GM12872 (cell line): ENCODE measurements around the gene CDKN2AIPNL.

Experiments used
- TF ChIP-seq, protein P1 (sequence below): IDR thresholded peaks from 3 replicates; pipeline ENCODE4 v1.5.1; 2011; ENCODE audit warnings: low read depth, mild to moderate bottlenecking, low read length, moderate library complexity; ENCODE audit not compliant: insufficient read depth

CDKN2AIPNL gene

DNA sequence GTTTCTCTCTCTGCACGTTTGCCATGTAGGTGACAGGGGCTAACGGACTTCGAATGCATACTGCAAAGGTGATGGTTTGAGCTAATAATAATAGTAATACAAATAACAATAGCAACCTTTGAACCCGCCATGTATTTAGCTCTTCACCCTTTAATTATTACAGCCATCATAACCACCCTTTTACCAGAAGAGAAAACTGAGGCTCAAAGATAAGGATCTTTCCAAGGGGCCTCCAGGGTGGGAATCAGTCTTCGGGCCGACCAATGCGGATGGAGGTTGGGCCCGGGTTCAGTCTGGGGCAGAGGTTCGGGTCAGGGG is 494 bp downstream of the CDKN2AIPNL start:
- TF ChIP-seq, protein P1, sequence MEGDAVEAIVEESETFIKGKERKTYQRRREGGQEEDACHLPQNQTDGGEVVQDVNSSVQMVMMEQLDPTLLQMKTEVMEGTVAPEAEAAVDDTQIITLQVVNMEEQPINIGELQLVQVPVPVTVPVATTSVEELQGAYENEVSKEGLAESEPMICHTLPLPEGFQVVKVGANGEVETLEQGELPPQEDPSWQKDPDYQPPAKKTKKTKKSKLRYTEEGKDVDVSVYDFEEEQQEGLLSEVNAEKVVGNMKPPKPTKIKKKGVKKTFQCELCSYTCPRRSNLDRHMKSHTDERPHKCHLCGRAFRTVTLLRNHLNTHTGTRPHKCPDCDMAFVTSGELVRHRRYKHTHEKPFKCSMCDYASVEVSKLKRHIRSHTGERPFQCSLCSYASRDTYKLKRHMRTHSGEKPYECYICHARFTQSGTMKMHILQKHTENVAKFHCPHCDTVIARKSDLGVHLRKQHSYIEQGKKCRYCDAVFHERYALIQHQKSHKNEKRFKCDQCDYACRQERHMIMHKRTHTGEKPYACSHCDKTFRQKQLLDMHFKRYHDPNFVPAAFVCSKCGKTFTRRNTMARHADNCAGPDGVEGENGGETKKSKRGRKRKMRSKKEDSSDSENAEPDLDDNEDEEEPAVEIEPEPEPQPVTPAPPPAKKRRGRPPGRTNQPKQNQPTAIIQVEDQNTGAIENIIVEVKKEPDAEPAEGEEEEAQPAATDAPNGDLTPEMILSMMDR = no peak

DNA sequence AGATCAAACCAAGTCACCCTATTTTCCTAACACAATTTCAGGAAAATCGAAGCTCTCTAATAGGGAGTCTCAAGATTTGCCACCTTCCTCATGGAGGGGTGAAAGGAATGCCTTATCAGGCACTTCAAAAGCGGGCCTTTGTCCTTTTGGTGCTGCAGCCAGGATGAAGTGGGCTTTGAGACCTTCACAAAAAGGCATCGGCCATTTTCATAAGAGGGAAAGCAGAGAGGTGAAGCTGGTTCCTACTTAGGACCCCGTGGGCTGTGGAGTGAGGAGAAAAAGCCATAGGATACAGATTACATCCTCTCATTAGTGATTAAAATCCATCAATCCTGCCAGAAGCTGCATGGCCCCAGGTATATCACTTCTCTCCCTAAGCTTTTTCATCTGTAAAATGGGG is 859 bp downstream of the CDKN2AIPNL start:
- TF ChIP-seq, protein P1 = no peak

DNA sequence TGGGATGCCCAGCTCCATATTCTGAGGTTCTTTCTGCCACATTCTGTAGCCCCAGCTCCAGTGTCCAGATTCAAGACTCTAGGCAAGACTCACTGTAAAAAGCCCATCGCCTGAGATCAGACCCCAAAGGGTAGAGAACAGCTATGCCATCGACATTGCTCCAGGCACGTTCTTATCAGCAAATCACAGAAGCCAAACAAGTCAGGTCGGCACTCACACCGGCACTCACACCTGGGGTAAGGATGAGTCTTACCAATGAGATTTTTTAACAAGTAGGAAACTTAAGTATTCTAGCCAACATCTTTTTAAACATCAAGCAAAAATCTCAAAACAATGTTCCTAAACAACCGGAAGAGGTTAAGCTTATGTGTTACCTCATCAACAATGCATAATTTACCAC is 2.4 kb downstream of the CDKN2AIPNL start:
- TF ChIP-seq, protein P1 = no peak

DNA sequence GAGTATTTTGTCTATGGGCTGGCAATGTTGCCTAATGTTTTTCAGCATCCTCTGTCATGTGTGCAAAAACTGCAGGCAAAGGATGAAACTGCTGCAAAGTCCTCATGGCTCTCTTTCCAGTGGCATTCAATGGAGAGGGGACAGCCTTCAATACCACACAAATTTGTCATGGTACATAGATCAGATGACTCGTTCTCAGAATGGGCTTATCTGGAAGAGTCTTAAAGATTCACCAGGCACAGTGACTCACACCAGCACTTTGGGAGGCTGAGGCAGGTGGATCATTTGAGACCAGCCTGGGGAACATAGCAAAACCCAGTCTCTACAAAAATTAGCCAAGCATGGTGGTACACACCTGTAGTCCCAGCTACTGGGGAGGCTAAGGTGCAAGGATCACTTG is 5.3 kb downstream of the CDKN2AIPNL start:
- TF ChIP-seq, protein P1 = no peak

DNA sequence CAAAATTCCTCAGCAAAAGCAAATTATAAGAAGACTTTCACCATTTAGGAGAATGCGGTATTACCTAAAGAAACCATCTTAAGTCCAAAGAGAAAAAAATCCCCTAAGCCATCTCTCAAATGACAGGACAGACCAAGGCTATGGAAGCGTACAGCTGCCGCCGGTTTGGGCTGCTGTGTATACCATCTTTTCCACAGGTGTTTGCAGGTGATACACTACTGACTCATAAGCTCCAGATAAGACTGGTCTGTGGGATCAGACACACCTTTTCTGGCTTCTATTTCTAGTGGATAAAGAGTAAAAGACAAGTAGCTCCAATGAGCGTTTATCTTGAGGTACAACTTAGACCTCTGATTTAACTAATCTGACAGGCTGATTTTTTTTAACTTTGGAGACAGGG is 7.7 kb downstream of the CDKN2AIPNL start:
- TF ChIP-seq, protein P1 = no peak

DNA sequence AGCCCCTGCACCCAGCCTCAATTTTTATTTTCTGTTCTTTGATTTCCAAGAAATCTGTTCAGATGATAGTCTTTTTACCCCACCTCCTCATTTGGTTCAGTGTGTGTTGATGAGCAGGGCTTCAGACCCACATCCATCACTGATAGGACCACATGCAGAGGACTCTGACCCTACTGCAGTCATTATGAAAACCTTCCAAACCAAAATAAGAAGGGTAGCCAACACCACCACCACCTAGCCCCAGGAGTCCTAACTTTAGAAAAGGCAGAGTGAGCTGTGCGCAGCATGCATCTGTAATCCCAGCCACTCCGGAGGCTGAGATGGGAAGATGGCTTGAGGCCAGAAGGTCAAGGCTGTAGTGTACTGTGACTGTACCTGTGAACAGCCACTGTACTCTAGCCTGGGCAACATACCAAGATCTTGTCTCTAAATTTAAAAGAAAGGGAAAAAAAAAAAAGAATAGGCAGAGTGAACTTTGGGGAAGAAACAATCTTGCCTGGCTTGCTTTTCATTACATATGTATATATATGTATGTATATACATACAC is 13.0 kb downstream of the CDKN2AIPNL start:
- TF ChIP-seq, protein P1 = no peak

DNA sequence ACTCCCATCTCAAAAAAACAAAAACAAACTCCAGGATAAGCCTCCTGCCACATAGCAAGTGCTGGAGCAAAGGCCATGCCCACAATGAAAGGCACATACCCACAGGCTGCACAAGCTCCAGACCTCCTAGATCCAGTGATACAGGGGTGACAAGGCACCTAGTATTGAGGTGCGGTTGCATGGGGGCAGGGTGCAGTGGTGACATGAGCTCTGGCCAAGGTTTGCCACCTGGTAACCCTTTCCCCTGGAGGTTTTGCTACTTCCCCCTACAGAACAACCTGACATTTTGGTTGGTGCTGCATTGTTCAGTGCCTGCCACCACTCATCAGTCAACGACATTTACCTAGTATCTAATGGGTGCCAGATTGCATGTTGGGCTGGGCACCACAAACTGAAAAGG is 14.5 kb downstream of the CDKN2AIPNL start:
- TF ChIP-seq, protein P1 = no peak

DNA sequence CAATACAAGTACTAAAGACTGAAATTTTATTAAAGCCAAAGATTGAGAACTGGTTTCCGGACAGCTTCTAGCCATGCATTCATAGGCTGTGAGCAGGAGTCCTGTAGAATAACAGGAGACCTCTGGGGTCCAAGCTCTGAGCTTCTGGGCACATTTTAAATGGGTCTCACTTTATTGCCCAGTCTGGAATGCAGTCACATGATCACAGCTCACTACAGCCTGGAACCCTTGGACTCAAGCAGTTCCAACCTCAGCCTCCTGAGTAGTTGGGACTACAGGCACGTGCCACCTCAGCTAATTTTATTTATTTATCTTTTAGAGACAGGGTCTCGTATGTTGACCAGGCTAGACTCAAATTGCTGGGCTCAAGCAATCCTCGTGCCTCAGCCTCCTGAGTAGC is 15.4 kb downstream of the CDKN2AIPNL start:
- TF ChIP-seq, protein P1 = no peak
